OCI-LY1 (cell line): Measurements from ENCODE around the gene SYMPK.

Experiments
- EZH2 ChIP-seq: fragments of 200-600 bp; sonication (generic), shearing (Covaris generic); IDR thresholded peaks from 2 replicates; pipeline ENCODE4 v1.8.0; 2017; ENCODE audit warnings: borderline replicate concordance, mixed run types, mild to moderate bottlenecking, antibody characterized with exemption, low read length, moderate library complexity, mixed read lengths
- TF ChIP-seq, protein P1 (sequence below): fragments of 200-600 bp; sonication (generic), shearing (Covaris generic); IDR thresholded peaks from 2 replicates; pipeline ENCODE4 v1.5.1; 2017; ENCODE audit warnings: mild to moderate bottlenecking, antibody characterized with exemption, low read length, moderate library complexity, mixed read lengths

DNA sequence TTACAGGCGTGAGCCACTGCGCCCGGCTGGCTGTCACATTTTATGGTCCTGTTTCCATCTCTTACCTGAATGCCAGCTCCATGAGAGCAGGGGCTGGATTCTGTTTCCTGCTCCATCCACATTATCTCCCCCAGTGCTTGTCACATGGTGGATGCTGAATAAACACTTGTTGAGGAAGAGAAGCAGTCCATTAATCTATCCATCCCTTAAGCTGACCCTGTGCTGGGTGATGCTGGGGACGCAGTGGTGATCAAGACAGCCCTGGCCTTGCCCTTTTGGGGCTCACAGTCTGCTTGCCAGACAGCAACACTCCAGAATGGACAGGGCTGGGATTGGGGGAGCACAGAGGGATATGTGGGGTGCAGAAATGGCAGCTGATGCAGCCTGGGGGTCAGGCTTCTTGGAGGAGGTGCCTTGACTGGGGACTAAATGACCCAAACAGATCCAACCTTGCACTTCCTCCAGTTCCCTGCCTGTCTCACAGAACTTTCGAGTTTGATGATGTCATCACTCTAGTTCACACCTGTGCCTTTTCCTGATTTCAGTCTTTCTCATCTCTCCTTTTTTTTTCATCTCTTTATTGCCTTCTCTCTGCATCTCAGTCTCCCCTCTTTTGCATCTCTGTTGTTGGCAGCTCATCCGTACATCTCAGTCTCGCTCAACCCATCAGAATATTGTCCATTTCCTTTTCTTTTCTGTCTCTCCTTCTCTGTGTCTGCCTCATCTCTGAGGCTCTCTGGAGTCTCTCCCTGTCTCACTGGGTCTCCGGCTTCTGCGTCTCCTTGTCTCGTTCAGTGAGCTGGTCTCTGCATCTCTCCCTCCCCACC, 18.3 kb upstream of the SYMPK start:
- TF ChIP-seq, protein P1, sequence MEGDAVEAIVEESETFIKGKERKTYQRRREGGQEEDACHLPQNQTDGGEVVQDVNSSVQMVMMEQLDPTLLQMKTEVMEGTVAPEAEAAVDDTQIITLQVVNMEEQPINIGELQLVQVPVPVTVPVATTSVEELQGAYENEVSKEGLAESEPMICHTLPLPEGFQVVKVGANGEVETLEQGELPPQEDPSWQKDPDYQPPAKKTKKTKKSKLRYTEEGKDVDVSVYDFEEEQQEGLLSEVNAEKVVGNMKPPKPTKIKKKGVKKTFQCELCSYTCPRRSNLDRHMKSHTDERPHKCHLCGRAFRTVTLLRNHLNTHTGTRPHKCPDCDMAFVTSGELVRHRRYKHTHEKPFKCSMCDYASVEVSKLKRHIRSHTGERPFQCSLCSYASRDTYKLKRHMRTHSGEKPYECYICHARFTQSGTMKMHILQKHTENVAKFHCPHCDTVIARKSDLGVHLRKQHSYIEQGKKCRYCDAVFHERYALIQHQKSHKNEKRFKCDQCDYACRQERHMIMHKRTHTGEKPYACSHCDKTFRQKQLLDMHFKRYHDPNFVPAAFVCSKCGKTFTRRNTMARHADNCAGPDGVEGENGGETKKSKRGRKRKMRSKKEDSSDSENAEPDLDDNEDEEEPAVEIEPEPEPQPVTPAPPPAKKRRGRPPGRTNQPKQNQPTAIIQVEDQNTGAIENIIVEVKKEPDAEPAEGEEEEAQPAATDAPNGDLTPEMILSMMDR, result no peak
- TF ChIP-seq EZH2, result no peak
